22Rv1 (cell line): ENCODE measurements around the gene MFSD6L.
A peak's percentile ranks its signal among the peaks of the same experiment; 100 is the strongest.

Experiments
- ZFX ChIP-seq: fragments of 450-650 bp; IDR thresholded peaks from 2 replicates; pipeline ENCODE4 v1.6.1; 2017; ENCODE audit warnings: antibody characterized with exemption, borderline replicate concordance
- TF ChIP-seq, protein P1 (sequence below): fragments of 450-650 bp; IDR thresholded peaks from 2 replicates; pipeline ENCODE4 v1.5.1; 2017; ENCODE audit warnings: mild to moderate bottlenecking

DNA sequence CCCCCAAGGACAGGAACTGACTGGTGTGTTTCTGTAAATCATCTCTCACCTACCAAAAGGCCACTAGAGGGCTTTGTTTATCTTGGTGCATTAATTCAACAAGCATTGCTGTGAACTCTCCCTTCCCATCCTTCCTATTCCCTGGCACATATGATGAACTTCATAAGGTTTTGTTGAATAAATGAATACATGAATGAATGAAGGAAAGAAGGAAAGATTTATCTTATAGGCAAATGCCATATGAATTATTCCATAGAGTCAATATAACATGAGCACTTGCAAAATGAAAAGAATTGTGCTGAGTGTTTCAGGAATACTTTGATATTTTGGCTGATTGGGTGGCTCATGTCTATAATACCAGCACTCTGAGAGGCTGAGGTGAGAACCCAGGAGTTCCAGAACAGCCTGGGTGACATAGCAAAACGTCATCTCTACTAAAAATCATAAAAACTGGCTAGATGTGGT, 45.2 kb downstream of the MFSD6L start:
- TF ChIP-seq, protein P1, sequence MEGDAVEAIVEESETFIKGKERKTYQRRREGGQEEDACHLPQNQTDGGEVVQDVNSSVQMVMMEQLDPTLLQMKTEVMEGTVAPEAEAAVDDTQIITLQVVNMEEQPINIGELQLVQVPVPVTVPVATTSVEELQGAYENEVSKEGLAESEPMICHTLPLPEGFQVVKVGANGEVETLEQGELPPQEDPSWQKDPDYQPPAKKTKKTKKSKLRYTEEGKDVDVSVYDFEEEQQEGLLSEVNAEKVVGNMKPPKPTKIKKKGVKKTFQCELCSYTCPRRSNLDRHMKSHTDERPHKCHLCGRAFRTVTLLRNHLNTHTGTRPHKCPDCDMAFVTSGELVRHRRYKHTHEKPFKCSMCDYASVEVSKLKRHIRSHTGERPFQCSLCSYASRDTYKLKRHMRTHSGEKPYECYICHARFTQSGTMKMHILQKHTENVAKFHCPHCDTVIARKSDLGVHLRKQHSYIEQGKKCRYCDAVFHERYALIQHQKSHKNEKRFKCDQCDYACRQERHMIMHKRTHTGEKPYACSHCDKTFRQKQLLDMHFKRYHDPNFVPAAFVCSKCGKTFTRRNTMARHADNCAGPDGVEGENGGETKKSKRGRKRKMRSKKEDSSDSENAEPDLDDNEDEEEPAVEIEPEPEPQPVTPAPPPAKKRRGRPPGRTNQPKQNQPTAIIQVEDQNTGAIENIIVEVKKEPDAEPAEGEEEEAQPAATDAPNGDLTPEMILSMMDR, result peak; percentile 84
- no peak for TF ChIP-seq ZFX
